Tibial nerve (tissue), 4 donors: Measurements from ENCODE around the gene PFKFB4. TPM values are rescaled to one million over a fixed set of nuclear protein-coding genes. Genes with fewer than 3 reads are reported as not detected.
"Not testable (repeated sequence)": the region's sequence is repeated elsewhere in the genome, so short reads cannot be mapped to it uniquely, and the experiment has no call there.

Source experiments
- DNase-seq, 2 donors: peaks; one replicate each; pipeline ENCODE4 v3.0.0-alpha.2; 2019; ENCODE audit warnings: low spot score in 2 of 2
- H3K27ac ChIP-seq, 4 donors: fragments of 200-600 bp; sonication (generic) in 3 of 4; one replicate each; pipeline ENCODE4 v1.5.1; 2017 to 2019; ENCODE audit warnings: mild to moderate bottlenecking in 1 of 4
- H3K27me3 ChIP-seq, 2 donors: fragments of 200-600 bp; sonication (generic) in 1 of 2; one replicate each; pipeline versions ENCODE4 v1.5.1 to v1.6.0; 2017 to 2019
- H3K36me3 ChIP-seq, 3 donors: fragments of 200-600 bp; sonication (generic); one replicate each; pipeline ENCODE4 v1.5.1; 2018 to 2019
- H3K4me1 ChIP-seq, 4 donors: fragments of 200-600 bp; sonication (generic) in 3 of 4; one replicate each; pipeline ENCODE4 v1.5.1; 2017 to 2019
- H3K4me3 ChIP-seq, 4 donors: fragments of 200-600 bp; sonication (generic) in 3 of 4; one replicate each; pipeline ENCODE4 v1.5.1; 2017 to 2019; ENCODE audit warnings: mild to moderate bottlenecking in 1 of 4, moderate library complexity in 1 of 4
- H3K9me3 ChIP-seq, 4 donors: fragments of 200-600 bp; sonication (generic) in 3 of 4; one replicate each; pipeline ENCODE4 v1.5.1; 2017 to 2019
- CTCF ChIP-seq, 5 experiments: fragments of 200-600 bp in 3 of 5; fragments of 450-650 bp in 2 of 5; sonication (generic) in 3 of 5; IDR thresholded peaks; one replicate each; pipeline ENCODE4 v1.5.1; 2016 to 2019; ENCODE audit warnings: antibody characterized with exemption in 5 of 5, mild to moderate bottlenecking in 3 of 5, moderate library complexity in 2 of 5
- EP300 ChIP-seq, 2 donors: sonication (generic); formaldehyde crosslinking; IDR thresholded peaks; one replicate each; pipeline ENCODE4 v1.6.1; 2017; ENCODE audit warnings: antibody characterized with exemption in 2 of 2, mild to moderate bottlenecking in 1 of 2
- POLR2A ChIP-seq, 2 donors: fragments of 450-650 bp; IDR thresholded peaks; one replicate each; pipeline ENCODE4 v1.6.1; 2017; ENCODE audit warnings: antibody characterized with exemption in 2 of 2, mild to moderate bottlenecking in 2 of 2, moderate library complexity in 2 of 2
- WGBS, 2 donors: methylation state at CpG; one replicate each; pipeline ENCODE4 v1.1.5; 2018; 5-methylcytosine and 5-hydroxymethylcytosine counted together
- total RNA-seq, 4 donors: library from RNA; depleted of rRNA; stranded (reverse); fragments of >200 nt; gene quantifications; one replicate each; pipeline ENCODE4 v1.1.0, GENCODE V29; 2016

Gene PFKFB4
- total RNA-seq, 4 donors from 2014 or later: 2.2 to 9.0 (median 7.6) TPM

- H3K27me3 ChIP-seq: no peaks in the 10 kb centered on the region
- H3K9me3 ChIP-seq: no peaks in the 10 kb centered on the region
- no peak for DNase-seq
- WGBS, 2 donors: 86 to 87% methylated on average over 12 to 14 of the region's 14 CpGs
- no peak for TF ChIP-seq POLR2A (IDR thresholded peaks at IDR 0.05)
- TF ChIP-seq EP300 (IDR thresholded peaks at IDR 0.05): no peak
- TF ChIP-seq CTCF (IDR thresholded peaks at IDR 0.05): no peak
- no peak overlapping the region for H3K27ac ChIP-seq
- H3K36me3 ChIP-seq: no peaks in the 10 kb centered on the region
- H3K4me3 ChIP-seq: no peak overlapping the region
- H3K4me1 ChIP-seq: peaks cover 0 to 33% (median 22%) of the 10 kb centered on the region in 4 donors
Observed at GRCh38 chr3:48553886-48554845, 2.4 kb downstream of the PFKFB4 start.

- WGBS, 2 donors: 79 to 88% methylated on average over 5 of the region's 5 CpGs
- no peak for DNase-seq
- H3K4me3 ChIP-seq: no peak overlapping the region
- H3K9me3 ChIP-seq: no peaks in the 10 kb centered on the region
- peaks cover 0 to 32% (median 18%) of the 10 kb centered on the region in 4 donors for H3K4me1 ChIP-seq
- H3K36me3 ChIP-seq: no peaks in the 10 kb centered on the region
- no peak for TF ChIP-seq EP300 (IDR thresholded peaks at IDR 0.05)
- H3K27me3 ChIP-seq: no peaks in the 10 kb centered on the region
- H3K27ac ChIP-seq: peak overlapping the region in 1 of 4 donors; percentile 7
Observed at GRCh38 chr3:48553361-48553760, 3.2 kb downstream of the PFKFB4 start.

- TF ChIP-seq EP300 (IDR thresholded peaks at IDR 0.05) (no peak), POLR2A (IDR thresholded peaks at IDR 0.05) (no peak), CTCF (IDR thresholded peaks at IDR 0.05) (no peak)
- Histone ChIP-seq H3K4me3 (no peak overlapping the region), H3K27ac (peak overlapping the region in 1 of 4 donors; percentile 7), H3K36me3 (peaks cover 0 to 7% (median 0%) of the 10 kb centered on the region in 3 donors), H3K9me3 (no peaks in the 10 kb centered on the region), H3K27me3 (no peaks in the 10 kb centered on the region), H3K4me1 (peaks cover 0 to 25% (median 10%) of the 10 kb centered on the region in 4 donors)
- 84 to 88% methylated on average over 14 of the region's 14 CpGs for WGBS, 2 donors
- no peak for DNase-seq
Observed at GRCh38 chr3:48552111-48552951, 4.3 kb downstream of the PFKFB4 start.

- H3K36me3 ChIP-seq: peaks cover 0 to 12% (median 0%) of the 10 kb centered on the region in 3 donors
- H3K4me3 ChIP-seq, H3K27ac ChIP-seq, H3K27me3 ChIP-seq, H3K9me3 ChIP-seq, DNase-seq: not testable (repeated sequence)
- H3K4me1 ChIP-seq: peaks cover 0 to 22% (median 7%) of the 10 kb centered on the region in 4 donors
- 93% methylated on average over 7 of the region's 7 CpGs for WGBS, 2 donors
Observed at GRCh38 chr3:48551651-48552050, 5.0 kb downstream of the PFKFB4 start.

- Histone ChIP-seq H3K27me3 (no peaks in the 10 kb centered on the region), H3K4me1 (peaks cover 0 to 9% (median 0%) of the 10 kb centered on the region in 4 donors), H3K27ac (peak overlapping the region in 3 of 4 donors; percentile 0 to 69 (median 57)), H3K4me3 (no peak overlapping the region), H3K36me3 (peaks cover 0 to 16% (median 0%) of the 10 kb centered on the region in 3 donors), H3K9me3 (no peaks in the 10 kb centered on the region)
- peak; percentile 85 to 91 for DNase-seq
- 60 to 66% methylated on average over 9 to 10 of the region's 10 CpGs for WGBS, 2 donors
- TF ChIP-seq CTCF (IDR thresholded peaks at IDR 0.05) (peak; percentile 92 to 98 (median 96)), EP300 (IDR thresholded peaks at IDR 0.05) (peak in 1 of 2 donors; percentile 66), POLR2A (IDR thresholded peaks at IDR 0.05) (no peak)
Observed at GRCh38 chr3:48548729-48549705, 7.6 kb downstream of the PFKFB4 start.
